Panc1 (cell line): ENCODE results near the gene SDK1. TPM values are rescaled to one million over a fixed set of nuclear protein-coding genes. Genes with fewer than 3 reads are reported as not detected.

Experiments used
- ATAC-seq: fragments of 200-7000 bp; cut with Tn5 transposase; 2 replicates; pipeline ENCODE4 v1.9.1; 2020; ENCODE audit warnings: mild to moderate bottlenecking, moderate library complexity
- BruUV-seq: library from RNA; stranded (reverse); fragments of 400-500 nt; replicated peaks from 2 replicates; lab custom pipeline; 2021; lab: Mats Ljungman, UMichigan
- CTCF ChIA-PET: fragments of 300-600 bp; sonication (Branson Sonifier 250); formaldehyde crosslinking; loops from one replicate; lab custom pipeline; 2022; ENCODE audit warnings: antibody characterized with exemption; lab: Charles Lee
- POLR2A ChIA-PET: fragments of 300-600 bp; sonication (Branson Sonifier 250); formaldehyde crosslinking; loops from one replicate; lab custom pipeline; 2022; ENCODE audit warnings: antibody characterized with exemption; lab: Charles Lee
- DNase-seq: peaks from one replicate; pipeline ENCODE4 v3.0.0-alpha.2; 2010; ENCODE audit warnings: low read depth, low spot score
- H3K27ac ChIP-seq: 2 replicates; pipeline ENCODE4 v1.5.1; 2011; ENCODE audit warnings: mild to moderate bottlenecking, low read length, inconsistent platforms
- H3K27me3 ChIP-seq: fragments of 200-500 bp; sonication (Bioruptor generic); 2 replicates; pipeline ENCODE4 v1.6.0; 2014; ENCODE audit warnings: low read length, inconsistent platforms; ENCODE audit not compliant: control insufficient read depth, insufficient read depth
- H3K36me3 ChIP-seq: fragments of 200-500 bp; sonication (Bioruptor generic); 2 replicates; pipeline ENCODE4 v1.5.1; 2014; ENCODE audit warnings: inconsistent platforms, mild to moderate bottlenecking, low read length, moderate library complexity; ENCODE audit not compliant: control insufficient read depth, insufficient read depth
- H3K4me1 ChIP-seq: 2 replicates; pipeline ENCODE4 v1.5.1; 2011; ENCODE audit warnings: inconsistent platforms, mild to moderate bottlenecking, low read length, moderate library complexity; ENCODE audit not compliant: control insufficient read depth, insufficient read depth
- H3K4me3 ChIP-seq, 2 experiments: 2 replicates each; pipeline ENCODE4 v1.5.1; 2011 to 2012; ENCODE audit warnings: low read depth in 2 of 2, low read length in 2 of 2, mild to moderate bottlenecking in 2 of 2, inconsistent platforms in 1 of 2, moderate library complexity in 1 of 2
- H3K9me3 ChIP-seq: fragments of 200-500 bp; sonication (Bioruptor generic); 2 replicates; pipeline ENCODE4 v1.5.1; 2014; ENCODE audit warnings: low read depth, mild to moderate bottlenecking, inconsistent platforms, low read length, moderate library complexity; ENCODE audit not compliant: control insufficient read depth, insufficient read depth
- POLR2AphosphoS5 ChIP-seq: IDR thresholded peaks from 2 replicates; pipeline ENCODE4 v1.6.1; 2012; ENCODE audit warnings: mild to moderate bottlenecking, low read depth, low read length, moderate library complexity
- SIN3A ChIP-seq: IDR thresholded peaks from 2 replicates; pipeline ENCODE4 v1.6.1; 2012; ENCODE audit warnings: low read depth, mild to moderate bottlenecking, low read length, moderate library complexity, borderline replicate concordance; ENCODE audit not compliant: insufficient read depth
- TCF7L2 ChIP-seq: IDR thresholded peaks from 2 replicates; pipeline ENCODE4 v1.6.1; 2011; ENCODE audit warnings: mild to moderate bottlenecking, low read depth, low read length, inconsistent platforms
- in situ Hi-C: cut with HindIII; loops from 2 replicates; pipeline ENCODE4 v1.10.0; 2016; ENCODE audit warnings: low sequenced_read_pairs, low pct_unique_long_range_greater_than_20kb
- intact Hi-C: fragments of 100-400 bp; cut with micrococcal nuclease; formaldehyde crosslinking; loops from one replicate; pipeline ENCODE4 v1.10.0; 2022; ENCODE audit not compliant: unreplicated experiment
- total RNA-seq: library from RNA; stranded (reverse); gene quantifications from one replicate; pipeline ENCODE4 v1.2.1, GENCODE V29; 2021; ENCODE audit not compliant: unreplicated experiment
- TF ChIP-seq, protein P1 (sequence below): fragments of 450-650 bp; IDR thresholded peaks from 2 replicates; pipeline ENCODE4 v1.5.1; 2017; ENCODE audit warnings: mild to moderate bottlenecking
- TF ChIP-seq, protein P2 (sequence below), 2 experiments: IDR thresholded peaks; 2 replicates each; pipeline ENCODE4 v1.6.1; 2011 to 2012; ENCODE audit warnings: low read depth in 2 of 2, control low read depth in 1 of 2, low read length in 1 of 2, mild to moderate bottlenecking in 1 of 2, moderate library complexity in 1 of 2; ENCODE audit not compliant: insufficient read depth in 1 of 2

SDK1 gene
- total RNA-seq, 1 experiment from 2014 or later, result 47.4 TPM

DNA sequence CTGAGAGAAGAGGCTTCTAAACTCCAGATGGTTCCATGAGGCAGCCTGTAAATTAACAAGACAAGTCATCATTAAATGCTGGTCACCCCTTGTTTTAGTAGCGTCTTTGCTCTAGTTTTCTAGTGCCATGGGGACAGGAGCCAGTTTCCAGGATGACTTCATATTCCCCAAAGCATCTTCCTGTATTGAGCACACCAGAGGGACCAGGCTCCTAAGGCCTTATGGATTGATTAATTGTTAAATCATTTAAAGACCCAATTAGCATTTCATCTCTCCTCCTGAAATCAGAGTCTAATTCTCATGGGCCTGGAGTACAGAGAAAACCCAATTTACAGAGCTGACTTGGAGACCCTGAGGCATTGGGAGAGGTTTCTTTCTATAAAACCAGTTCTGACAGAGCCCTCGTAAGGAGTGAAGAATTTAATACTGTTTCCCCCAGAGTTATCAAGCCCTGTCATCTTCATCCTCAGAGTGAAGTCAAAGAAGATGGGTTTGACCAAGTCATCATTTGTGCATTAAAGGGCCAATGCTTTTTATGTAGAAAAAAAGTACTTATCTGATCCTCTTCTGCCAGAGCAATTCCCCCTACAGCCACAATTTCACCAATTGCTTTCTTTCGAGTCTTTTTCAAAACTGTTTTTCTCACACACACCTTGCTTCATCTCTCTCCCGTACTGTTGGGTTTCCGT lies 678.7 kb downstream of the SDK1 start:
- no peaks in the 10 kb centered on the region; the same call in 1 of the 2 replicates for H3K36me3 ChIP-seq
- ATAC-seq (no peak), DNase-seq (no peak)
- ChIA-PET CTCF (no interaction called here), POLR2A (no interaction called here)
- intact Hi-C loops (no loop called here), in situ Hi-C loops (no loop called here)
- H3K4me1 ChIP-seq, result no peaks in the 10 kb centered on the region
- no peak overlapping the region for H3K4me3 ChIP-seq
- no peaks in the 10 kb centered on the region for H3K9me3 ChIP-seq
- no peaks in the 10 kb centered on the region for H3K27me3 ChIP-seq
- H3K27ac ChIP-seq, result no peak overlapping the region
- no TSS peak for BruUV-seq
- no peak for TF ChIP-seq SIN3A
- TF ChIP-seq TCF7L2, result no peak
- no peak for TF ChIP-seq POLR2AphosphoS5
- TF ChIP-seq, protein P1, sequence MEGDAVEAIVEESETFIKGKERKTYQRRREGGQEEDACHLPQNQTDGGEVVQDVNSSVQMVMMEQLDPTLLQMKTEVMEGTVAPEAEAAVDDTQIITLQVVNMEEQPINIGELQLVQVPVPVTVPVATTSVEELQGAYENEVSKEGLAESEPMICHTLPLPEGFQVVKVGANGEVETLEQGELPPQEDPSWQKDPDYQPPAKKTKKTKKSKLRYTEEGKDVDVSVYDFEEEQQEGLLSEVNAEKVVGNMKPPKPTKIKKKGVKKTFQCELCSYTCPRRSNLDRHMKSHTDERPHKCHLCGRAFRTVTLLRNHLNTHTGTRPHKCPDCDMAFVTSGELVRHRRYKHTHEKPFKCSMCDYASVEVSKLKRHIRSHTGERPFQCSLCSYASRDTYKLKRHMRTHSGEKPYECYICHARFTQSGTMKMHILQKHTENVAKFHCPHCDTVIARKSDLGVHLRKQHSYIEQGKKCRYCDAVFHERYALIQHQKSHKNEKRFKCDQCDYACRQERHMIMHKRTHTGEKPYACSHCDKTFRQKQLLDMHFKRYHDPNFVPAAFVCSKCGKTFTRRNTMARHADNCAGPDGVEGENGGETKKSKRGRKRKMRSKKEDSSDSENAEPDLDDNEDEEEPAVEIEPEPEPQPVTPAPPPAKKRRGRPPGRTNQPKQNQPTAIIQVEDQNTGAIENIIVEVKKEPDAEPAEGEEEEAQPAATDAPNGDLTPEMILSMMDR, result no peak
- TF ChIP-seq, protein P2, sequence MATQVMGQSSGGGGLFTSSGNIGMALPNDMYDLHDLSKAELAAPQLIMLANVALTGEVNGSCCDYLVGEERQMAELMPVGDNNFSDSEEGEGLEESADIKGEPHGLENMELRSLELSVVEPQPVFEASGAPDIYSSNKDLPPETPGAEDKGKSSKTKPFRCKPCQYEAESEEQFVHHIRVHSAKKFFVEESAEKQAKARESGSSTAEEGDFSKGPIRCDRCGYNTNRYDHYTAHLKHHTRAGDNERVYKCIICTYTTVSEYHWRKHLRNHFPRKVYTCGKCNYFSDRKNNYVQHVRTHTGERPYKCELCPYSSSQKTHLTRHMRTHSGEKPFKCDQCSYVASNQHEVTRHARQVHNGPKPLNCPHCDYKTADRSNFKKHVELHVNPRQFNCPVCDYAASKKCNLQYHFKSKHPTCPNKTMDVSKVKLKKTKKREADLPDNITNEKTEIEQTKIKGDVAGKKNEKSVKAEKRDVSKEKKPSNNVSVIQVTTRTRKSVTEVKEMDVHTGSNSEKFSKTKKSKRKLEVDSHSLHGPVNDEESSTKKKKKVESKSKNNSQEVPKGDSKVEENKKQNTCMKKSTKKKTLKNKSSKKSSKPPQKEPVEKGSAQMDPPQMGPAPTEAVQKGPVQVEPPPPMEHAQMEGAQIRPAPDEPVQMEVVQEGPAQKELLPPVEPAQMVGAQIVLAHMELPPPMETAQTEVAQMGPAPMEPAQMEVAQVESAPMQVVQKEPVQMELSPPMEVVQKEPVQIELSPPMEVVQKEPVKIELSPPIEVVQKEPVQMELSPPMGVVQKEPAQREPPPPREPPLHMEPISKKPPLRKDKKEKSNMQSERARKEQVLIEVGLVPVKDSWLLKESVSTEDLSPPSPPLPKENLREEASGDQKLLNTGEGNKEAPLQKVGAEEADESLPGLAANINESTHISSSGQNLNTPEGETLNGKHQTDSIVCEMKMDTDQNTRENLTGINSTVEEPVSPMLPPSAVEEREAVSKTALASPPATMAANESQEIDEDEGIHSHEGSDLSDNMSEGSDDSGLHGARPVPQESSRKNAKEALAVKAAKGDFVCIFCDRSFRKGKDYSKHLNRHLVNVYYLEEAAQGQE (IDR thresholded peaks at IDR 0.05; ENCODE audit: insufficient read depth in 1 of 2, low read depth in 2 of 2, low read length in 1 of 2), result no peak

DNA sequence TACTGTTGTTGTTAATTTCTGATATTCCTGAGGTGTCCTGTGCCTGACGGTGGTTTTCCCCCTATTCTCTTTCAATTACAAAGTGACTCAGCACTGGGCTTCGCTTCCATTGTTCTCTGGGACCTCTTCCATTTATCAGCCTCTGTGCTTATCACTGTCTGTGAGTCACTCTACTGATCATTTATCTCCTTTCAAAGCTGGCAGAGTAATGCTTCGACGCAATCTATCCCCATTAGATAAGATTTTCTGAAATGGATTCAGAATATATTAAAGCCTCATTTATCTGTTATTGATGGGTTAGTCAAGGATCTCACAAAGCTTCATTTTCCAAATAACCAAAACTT lies 679.2 kb downstream of the SDK1 start:
- intact Hi-C loops, result no loop called here
- TF ChIP-seq SIN3A (no peak), TCF7L2 (no peak), POLR2AphosphoS5 (no peak)
- TF ChIP-seq, protein P2 (IDR thresholded peaks at IDR 0.05; ENCODE audit: insufficient read depth in 1 of 2, low read depth in 2 of 2, low read length in 1 of 2), result no peak
- TF ChIP-seq, protein P1, result no peak
- Histone ChIP-seq H3K36me3 (no peaks in the 10 kb centered on the region; the same call in 1 of the 2 replicates), H3K27me3 (no peaks in the 10 kb centered on the region), H3K9me3 (no peaks in the 10 kb centered on the region), H3K27ac (no peak overlapping the region), H3K4me1 (no peaks in the 10 kb centered on the region), H3K4me3 (no peak overlapping the region)
- no peak for ATAC-seq
- no peak for DNase-seq
- ChIA-PET POLR2A (interaction anchor here (0.7 kb wide), 1 partner anchor 135 kb away, joined by 3 read pairs; no protein-coding TSS in a partner anchor), CTCF (no interaction called here)
- in situ Hi-C loops, result no loop called here
- no TSS peak for BruUV-seq
